PC-3 (cell line): ENCODE results near the gene ARHGAP26. TPM values are rescaled to one million over a fixed set of nuclear protein-coding genes. Genes with fewer than 3 reads are reported as not detected.

Source experiments
- ATAC-seq: fragments of 200-7000 bp; cut with Tn5 transposase; 2 replicates; pipeline ENCODE4 v1.9.1; 2020; ENCODE audit warnings: mild to moderate bottlenecking, moderate library complexity
- BruUV-seq: library from RNA; stranded (reverse); fragments of 400-500 nt; replicated peaks from 2 replicates; lab custom pipeline; 2021; lab: Mats Ljungman, UMichigan
- CTCF ChIA-PET: fragments of 300-600 bp; sonication (Branson Sonifier 250); formaldehyde crosslinking; loops from one replicate; lab custom pipeline; 2022; ENCODE audit warnings: antibody characterized with exemption; lab: Charles Lee
- POLR2A ChIA-PET: fragments of 300-600 bp; sonication (Branson Sonifier 250); formaldehyde crosslinking; loops from one replicate; lab custom pipeline; 2022; ENCODE audit warnings: antibody characterized with exemption; ENCODE audit not compliant: unreplicated experiment; lab: Charles Lee
- DNase-seq: peaks from one replicate; pipeline ENCODE4 v3.0.0-alpha.2; 2015
- H2AFZ ChIP-seq: fragments of 300-600 bp; sonication (generic); 2 replicates; pipeline ENCODE4 v1.6.0; 2016; ENCODE audit warnings: antibody characterized with exemption, low read length
- H3F3A ChIP-seq: fragments of 300-600 bp; sonication (generic); one replicate; pipeline ENCODE4 v1.6.0; 2017; ENCODE audit warnings: antibody characterized with exemption, low read length, control low read depth, mild to moderate bottlenecking; ENCODE audit not compliant: unreplicated experiment
- H3K27ac ChIP-seq: fragments of 300-600 bp; sonication (generic); 2 replicates; pipeline ENCODE4 v1.5.1; 2016; ENCODE audit warnings: mild to moderate bottlenecking, low read length
- H3K27me3 ChIP-seq: fragments of 300-600 bp; sonication (generic); 2 replicates; pipeline ENCODE4 v1.6.1; 2016; ENCODE audit warnings: low read length, mixed read lengths
- H3K36me3 ChIP-seq: fragments of 300-600 bp; sonication (generic); 2 replicates; pipeline ENCODE4 v1.6.1; 2016; ENCODE audit warnings: low read depth, mixed run types, low read length, mixed read lengths
- H3K4me1 ChIP-seq: fragments of 300-600 bp; sonication (generic); 2 replicates; pipeline ENCODE4 v1.5.1; 2016; ENCODE audit warnings: low read length; ENCODE audit not compliant: insufficient read depth
- H3K4me2 ChIP-seq: fragments of 300-600 bp; sonication (generic); 2 replicates; pipeline ENCODE4 v1.6.0; 2016; ENCODE audit warnings: low read length
- H3K4me3 ChIP-seq: fragments of 300-600 bp; sonication (generic); 2 replicates; pipeline ENCODE4 v1.5.1; 2016; ENCODE audit warnings: mild to moderate bottlenecking, low read length, mixed read lengths
- H3K79me2 ChIP-seq: fragments of 300-600 bp; sonication (generic); 2 replicates; pipeline ENCODE4 v1.6.1; 2017; ENCODE audit warnings: low read length, mixed read lengths
- H3K9ac ChIP-seq: fragments of 300-600 bp; sonication (generic); 2 replicates; pipeline ENCODE4 v1.6.0; 2016; ENCODE audit warnings: mild to moderate bottlenecking, low read length
- H3K9me2 ChIP-seq: fragments of 300-600 bp; sonication (generic); replicated peaks from 2 replicates; pipeline ENCODE4 v1.6.1; 2016; ENCODE audit warnings: mixed run types, low read length, mixed read lengths
- H3K9me3 ChIP-seq: fragments of 300-600 bp; sonication (generic); 2 replicates; pipeline ENCODE4 v1.6.1; 2016; ENCODE audit warnings: low read length, mixed read lengths
- H4K20me1 ChIP-seq: fragments of 300-600 bp; sonication (generic); 2 replicates; pipeline ENCODE4 v1.6.1; 2016; ENCODE audit warnings: low read length, mixed read lengths
- EZH2 ChIP-seq: fragments of 300-600 bp; sonication (generic); IDR thresholded peaks from one replicate; pipeline ENCODE4 v1.6.1; 2017; ENCODE audit warnings: antibody characterized with exemption, mild to moderate bottlenecking, low read length; ENCODE audit not compliant: unreplicated experiment
- EZH2phosphoT487 ChIP-seq: fragments of 300-600 bp; sonication (generic); IDR thresholded peaks from 2 replicates; pipeline ENCODE4 v1.6.1; 2018; ENCODE audit warnings: mild to moderate bottlenecking, antibody characterized with exemption, low read length, borderline replicate concordance
- intact Hi-C: fragments of 100-400 bp; cut with micrococcal nuclease; formaldehyde crosslinking; loops from 2 replicates; pipeline ENCODE4 v1.9.0; 2023
- total RNA-seq: library from RNA; depleted of rRNA; stranded (reverse); fragments of >200 nt; gene quantifications from 2 replicates; pipeline ENCODE4 v1.2.3, GENCODE V29; 2014
- TF ChIP-seq, protein P1 (sequence below): fragments of 300-600 bp; sonication (generic); conservative IDR thresholded peaks from 2 replicates; pipeline ENCODE4 v1.5.1; 2017; ENCODE audit warnings: antibody characterized with exemption, low read depth, mild to moderate bottlenecking, low read length

Gene ARHGAP26
- total RNA-seq, 1 experiment from 2014 or later: 11.7 TPM

DNA sequence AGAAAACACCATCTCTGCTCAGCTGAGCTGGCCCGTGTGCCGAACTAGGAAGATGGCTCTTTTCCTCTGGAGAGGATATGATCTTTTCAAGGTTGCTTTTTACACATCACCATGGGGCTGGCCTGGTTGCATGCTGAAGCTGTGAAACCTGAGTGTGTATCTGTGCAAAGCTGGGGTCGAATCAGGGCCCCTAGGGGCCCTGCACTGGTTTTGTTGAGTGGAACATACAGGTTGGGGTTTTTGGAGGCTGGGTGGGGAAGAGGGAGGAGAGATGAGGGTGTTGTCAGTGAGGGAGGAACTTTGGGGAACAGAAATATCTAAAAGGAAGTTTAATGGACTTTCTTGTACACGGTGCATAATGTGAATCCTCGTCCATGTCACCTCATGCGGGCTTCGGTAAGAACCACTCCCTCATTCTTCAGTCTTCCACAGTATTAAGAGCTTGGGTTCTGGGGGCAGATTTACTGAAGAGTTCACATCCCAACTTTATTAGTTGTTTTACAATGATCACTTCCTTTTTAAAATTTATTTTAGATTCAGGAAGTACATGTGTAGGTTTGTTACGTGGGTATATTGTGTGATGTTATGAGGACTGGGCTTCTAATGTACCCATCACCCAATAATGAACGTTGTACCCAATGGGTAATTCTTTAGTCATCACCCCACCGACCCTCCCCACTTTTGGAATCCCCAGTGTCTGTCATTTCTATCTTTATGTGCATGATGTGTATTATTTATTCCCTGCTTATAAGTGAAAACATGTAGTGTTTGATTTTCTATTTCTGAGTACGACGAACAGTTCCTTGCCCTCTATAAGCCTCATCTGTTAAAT, 395.1 kb downstream of the ARHGAP26 start:
- Histone ChIP-seq H3K79me2 (no peaks in the 10 kb centered on the region), H3K9me3 (no peaks in the 10 kb centered on the region), H3K36me3 (no peaks in the 10 kb centered on the region), H3K27ac (no peak overlapping the region), H3F3A (no peaks in the 10 kb centered on the region), H3K4me2 (no peak overlapping the region), H3K4me3 (no peak overlapping the region), H3K9ac (no peak overlapping the region), H3K9me2 (no peaks in the 10 kb centered on the region), H4K20me1 (no peaks in the 10 kb centered on the region), H3K4me1 (no peaks in the 10 kb centered on the region), H3K27me3 (no peaks in the 10 kb centered on the region), H2AFZ (no peak overlapping the region)
- ATAC-seq (no peak), DNase-seq (no peak)
- no TSS peak for BruUV-seq
- TF ChIP-seq, protein P1, sequence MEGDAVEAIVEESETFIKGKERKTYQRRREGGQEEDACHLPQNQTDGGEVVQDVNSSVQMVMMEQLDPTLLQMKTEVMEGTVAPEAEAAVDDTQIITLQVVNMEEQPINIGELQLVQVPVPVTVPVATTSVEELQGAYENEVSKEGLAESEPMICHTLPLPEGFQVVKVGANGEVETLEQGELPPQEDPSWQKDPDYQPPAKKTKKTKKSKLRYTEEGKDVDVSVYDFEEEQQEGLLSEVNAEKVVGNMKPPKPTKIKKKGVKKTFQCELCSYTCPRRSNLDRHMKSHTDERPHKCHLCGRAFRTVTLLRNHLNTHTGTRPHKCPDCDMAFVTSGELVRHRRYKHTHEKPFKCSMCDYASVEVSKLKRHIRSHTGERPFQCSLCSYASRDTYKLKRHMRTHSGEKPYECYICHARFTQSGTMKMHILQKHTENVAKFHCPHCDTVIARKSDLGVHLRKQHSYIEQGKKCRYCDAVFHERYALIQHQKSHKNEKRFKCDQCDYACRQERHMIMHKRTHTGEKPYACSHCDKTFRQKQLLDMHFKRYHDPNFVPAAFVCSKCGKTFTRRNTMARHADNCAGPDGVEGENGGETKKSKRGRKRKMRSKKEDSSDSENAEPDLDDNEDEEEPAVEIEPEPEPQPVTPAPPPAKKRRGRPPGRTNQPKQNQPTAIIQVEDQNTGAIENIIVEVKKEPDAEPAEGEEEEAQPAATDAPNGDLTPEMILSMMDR: no peak
- no peak for TF ChIP-seq EZH2
- TF ChIP-seq EZH2phosphoT487: no peak
- ChIA-PET CTCF (no interaction called here), POLR2A (no interaction called here)
- intact Hi-C loops: no loop called here

GRCh38 chr5:143166090-143166489, 395.9 kb downstream of the ARHGAP26 start:
- TF ChIP-seq EZH2phosphoT487 (no peak), EZH2 (no peak)
- TF ChIP-seq, protein P1: no peak
- H2AFZ ChIP-seq: no peak overlapping the region
- DNase-seq: no peak
- H3K27ac ChIP-seq: no peak overlapping the region
- H3K27me3 ChIP-seq: no peaks in the 10 kb centered on the region
- no peak overlapping the region for H3K4me2 ChIP-seq
- H3K4me1 ChIP-seq: no peaks in the 10 kb centered on the region
- no peak for ATAC-seq
- H3K79me2 ChIP-seq: no peaks in the 10 kb centered on the region
- POLR2A ChIA-PET: no interaction called here
- H3K4me3 ChIP-seq: no peak overlapping the region
- no TSS peak for BruUV-seq
- H3K9me3 ChIP-seq: no peaks in the 10 kb centered on the region
- no peaks in the 10 kb centered on the region for H3F3A ChIP-seq
- intact Hi-C loops: no loop called here
- no peaks in the 10 kb centered on the region for H4K20me1 ChIP-seq
- H3K36me3 ChIP-seq: no peaks in the 10 kb centered on the region
- H3K9me2 ChIP-seq: no peaks in the 10 kb centered on the region
- H3K9ac ChIP-seq: no peak overlapping the region
- CTCF ChIA-PET: no interaction called here

GRCh38 chr5:143166661-143167420, 396.7 kb downstream of the ARHGAP26 start:
- intact Hi-C loops: no loop called here
- ATAC-seq: no peak

More at GRCh38 chr5:143166661-143167420, 396.7 kb downstream of the ARHGAP26 start:
- no peaks in the 10 kb centered on the region for H3K9me2 ChIP-seq
- H3K9me3 ChIP-seq: no peaks in the 10 kb centered on the region
- no peak for TF ChIP-seq EZH2phosphoT487
- no peak for TF ChIP-seq EZH2
- TF ChIP-seq, protein P1: no peak
- CTCF ChIA-PET: no interaction called here
- H3K4me3 ChIP-seq: no peak overlapping the region
- no TSS peak for BruUV-seq
- H3K36me3 ChIP-seq: no peaks in the 10 kb centered on the region
- H3K27ac ChIP-seq: no peak overlapping the region
- H3K27me3 ChIP-seq: no peaks in the 10 kb centered on the region
- no peaks in the 10 kb centered on the region for H3F3A ChIP-seq
- no peak overlapping the region for H2AFZ ChIP-seq
- POLR2A ChIA-PET: no interaction called here
- H4K20me1 ChIP-seq: no peaks in the 10 kb centered on the region
- H3K4me1 ChIP-seq: no peaks in the 10 kb centered on the region
- no peak for DNase-seq
- H3K79me2 ChIP-seq: no peaks in the 10 kb centered on the region
- no peak overlapping the region for H3K4me2 ChIP-seq
- H3K9ac ChIP-seq: no peak overlapping the region
